GM12878 (cell line): ENCODE measurements around the gene CLEC4M. TPM values are rescaled to one million over a fixed set of nuclear protein-coding genes. Genes with fewer than 3 reads are reported as not detected.
"Not testable (repeated sequence)": the region's sequence is repeated elsewhere in the genome, so short reads cannot be mapped to it uniquely, and the experiment has no call there.

Source experiments
- ATAC-seq: fragments of 200-7000 bp; cut with Tn5 transposase; 3 replicates; pipeline ENCODE4 v1.9.1; 2020; ENCODE audit warnings: mild to moderate bottlenecking, moderate library complexity
- BruUV-seq: library from RNA; stranded (reverse); fragments of 400-500 nt; replicated peaks from 2 replicates; lab custom pipeline; 2021; lab: Mats Ljungman, UMichigan
- CTCF ChIA-PET: fragments of 300-600 bp; sonication (Branson Sonifier 250); formaldehyde crosslinking; extraction: SDS; loops from one replicate; lab custom pipeline; 2021; ENCODE audit warnings: inconsistent platforms; lab: Yijun Ruan, JAX
- POLR2A ChIA-PET: fragments of 350-600 bp; formaldehyde crosslinking; extraction: SDS; loops from one replicate; lab custom pipeline; 2021; ENCODE audit warnings: inconsistent platforms; lab: Charles Lee
- RAD21 ChIA-PET: fragments of 300-600 bp; sonication (Branson Sonifier 250); formaldehyde crosslinking; loops from one replicate; lab custom pipeline; 2023; ENCODE audit warnings: antibody characterized with exemption; ENCODE audit not compliant: unreplicated experiment; lab: Charles Lee
- SMC1A ChIA-PET: fragments of 300-600 bp; sonication (Branson Sonifier 250); formaldehyde crosslinking; loops from one replicate; lab custom pipeline; 2023; ENCODE audit not compliant: unreplicated experiment, uncharacterized antibody; lab: Charles Lee
- DNase-seq: peaks from one replicate; pipeline ENCODE4 v3.0.0-alpha.2; 2011; ENCODE audit warnings: low read depth, low spot score
- FAIRE-seq: peaks from 3 replicates; lab custom pipeline; 2011; peaks lifted over from hg19 to GRCh38; lab: Jason Lieb, UNC
- H2AFZ ChIP-seq: 2 replicates; pipeline ENCODE4 v1.6.0; 2011; ENCODE audit warnings: low read depth, low read length, control low read depth; ENCODE audit not compliant: control insufficient read depth
- H3K27ac ChIP-seq: 2 replicates; pipeline ENCODE4 v1.5.1; 2011; ENCODE audit warnings: control low read depth; ENCODE audit not compliant: control insufficient read depth, insufficient read depth
- H3K27me3 ChIP-seq, 2 experiments: replicated peaks in 1 of 2; 2 replicates each; pipeline versions ENCODE4 v1.6.0 to v1.6.1; 2011; ENCODE audit warnings: low read length in 1 of 2; ENCODE audit not compliant: control insufficient read depth in 2 of 2, insufficient read depth in 2 of 2
- H3K36me3 ChIP-seq, 2 experiments: 2 replicates each; pipeline ENCODE4 v1.5.1; 2011; ENCODE audit warnings: low read length in 1 of 2; ENCODE audit not compliant: control insufficient read depth in 2 of 2, insufficient read depth in 2 of 2
- H3K4me1 ChIP-seq: 2 replicates; pipeline ENCODE4 v1.6.1; 2011; ENCODE audit warnings: mild to moderate bottlenecking, low read length, moderate library complexity, mixed read lengths; ENCODE audit not compliant: control insufficient read depth, insufficient read depth
- H3K4me2 ChIP-seq: 2 replicates; pipeline ENCODE4 v1.6.0; 2011; ENCODE audit warnings: control low read depth; ENCODE audit not compliant: control insufficient read depth, insufficient read depth
- H3K4me3 ChIP-seq: fragments of 200-600 bp; sonication (generic); 2 replicates; pipeline ENCODE4 v1.5.1; 2016
- H3K79me2 ChIP-seq: 2 replicates; pipeline ENCODE4 v1.6.0; 2011; ENCODE audit warnings: low read length; ENCODE audit not compliant: control insufficient read depth, insufficient read depth
- H3K9ac ChIP-seq: 2 replicates; pipeline ENCODE4 v1.8.0; 2011; ENCODE audit warnings: low read length, control low read depth, mixed read lengths; ENCODE audit not compliant: control insufficient read depth, insufficient read depth
- H3K9me3 ChIP-seq: replicated peaks from 3 replicates; pipeline ENCODE4 v1.5.1; 2011; ENCODE audit warnings: mild to moderate bottlenecking, low read length; ENCODE audit not compliant: control insufficient read depth, insufficient read depth
- H4K20me1 ChIP-seq: 2 replicates; pipeline ENCODE4 v1.6.0; 2011; ENCODE audit not compliant: control insufficient read depth, insufficient read depth
- CHD1 ChIP-seq: IDR thresholded peaks from 2 replicates; pipeline ENCODE4 v1.6.1; 2012; ENCODE audit warnings: low read depth, low read length, improper control_type of control experiment
- CHD4 ChIP-seq: fragments of 200-600 bp; sonication (generic); IDR thresholded peaks from 2 replicates; pipeline ENCODE4 v1.6.1; 2016; ENCODE audit warnings: mild to moderate bottlenecking
- IRF4 ChIP-seq: IDR thresholded peaks from 2 replicates; pipeline ENCODE4 v1.6.1; 2011; ENCODE audit warnings: low read depth, low read length
- KDM1A ChIP-seq: fragments of 200-600 bp; sonication (generic); IDR thresholded peaks from 2 replicates; pipeline ENCODE4 v1.6.1; 2016; ENCODE audit warnings: borderline replicate concordance
- KLF5 ChIP-seq: fragments of 450-650 bp; IDR thresholded peaks from 2 replicates; pipeline ENCODE4 v1.6.1; 2014; ENCODE audit warnings: mild to moderate bottlenecking; ENCODE audit not compliant: partially characterized antibody
- LARP7 ChIP-seq: fragments of 450-650 bp; IDR thresholded peaks from 2 replicates; pipeline ENCODE4 v1.6.1; 2017; ENCODE audit warnings: mild to moderate bottlenecking
- MTA2 ChIP-seq: fragments of 450-650 bp; IDR thresholded peaks from 2 replicates; pipeline ENCODE4 v1.6.1; 2016; ENCODE audit warnings: low read depth, mild to moderate bottlenecking, moderate library complexity
- MYB ChIP-seq: fragments of 150-350 bp; IDR thresholded peaks from 2 replicates; pipeline ENCODE4 v1.6.1; 2014; ENCODE audit warnings: mild to moderate bottlenecking, low read depth, low read length, borderline replicate concordance
- MYC ChIP-seq: IDR thresholded peaks from 2 replicates; pipeline ENCODE4 v1.6.1; 2011; ENCODE audit warnings: mild to moderate bottlenecking, low read length, moderate library complexity, inconsistent platforms; ENCODE audit not compliant: insufficient read depth, insufficient replicate concordance, insufficient read length, severe bottlenecking
- NFYB ChIP-seq: IDR thresholded peaks from 2 replicates; pipeline ENCODE4 v1.6.1; 2011; ENCODE audit warnings: low read depth, mild to moderate bottlenecking, low read length, improper control_type of control experiment, moderate library complexity; ENCODE audit not compliant: insufficient read depth
- NRF1 ChIP-seq: conservative IDR thresholded peaks from 2 replicates; pipeline ENCODE4 v1.6.1; 2011; ENCODE audit warnings: mild to moderate bottlenecking, low read depth, low read length, improper control_type of control experiment
- SUZ12 ChIP-seq: fragments of 200-600 bp; sonication (generic); IDR thresholded peaks from one replicate; pipeline ENCODE4 v1.6.1; 2018; ENCODE audit warnings: antibody characterized with exemption, mild to moderate bottlenecking; ENCODE audit not compliant: unreplicated experiment
- TBL1XR1 ChIP-seq: IDR thresholded peaks from 2 replicates; pipeline ENCODE4 v1.6.1; 2012; ENCODE audit warnings: low read depth, low read length, improper control_type of control experiment
- USF1 ChIP-seq: IDR thresholded peaks from 2 replicates; pipeline ENCODE4 v1.6.1; 2011; ENCODE audit warnings: borderline replicate concordance, low read depth, mild to moderate bottlenecking, moderate library complexity, mixed read lengths, low read length; ENCODE audit not compliant: insufficient read depth; ENCODE audit errors: extremely low read length
- ZNF24 ChIP-seq: fragments of 450-650 bp; IDR thresholded peaks from 2 replicates; pipeline ENCODE4 v1.6.1; 2017; ENCODE audit warnings: antibody characterized with exemption, mild to moderate bottlenecking
- WGBS: methylation state at CpG from one replicate; pipeline ENCODE4 v1.1.6; 2016; ENCODE audit warnings: low lambda C conversion rate; ENCODE audit not compliant: insufficient replicate concordance, insufficient coverage; ENCODE audit errors: missing lambda C conversion rate; 5-methylcytosine and 5-hydroxymethylcytosine counted together
- in situ Hi-C: fragments of 300-500 bp; cut with MboI; formaldehyde crosslinking; loops from 9 replicates; pipeline ENCODE4 v1.14.3; 2018; ENCODE audit warnings: mixed read lengths
- intact Hi-C: fragments of 100-400 bp; cut with micrococcal nuclease; formaldehyde crosslinking; loops from one replicate; pipeline ENCODE4 v1.14.2; 2022; ENCODE audit not compliant: unreplicated experiment
- polyA plus RNA-seq, 11 experiments: library from polyadenylated mRNA; depleted of rRNA in 4 of 11; unstranded in 6 of 11; stranded (reverse) in 5 of 11; fragments of >200 nt; fragmentation: Nextera tagmentation in 4 of 11; fragmentation: Illumina TruSeq in 1 of 11; extraction: Ambion mirVana in 4 of 11; extraction: Trizol in 1 of 11; gene quantifications; 1 replicate in 1 of 11; 2 replicates in 10 of 11; pipeline versions ENCODE4 v1.2.1 to v1.2.3, GENCODE V29; 2011 to 2016; ENCODE audit warnings: inconsistent platforms in 2 of 11, missing spikeins in 2 of 11, low read depth in 1 of 11
- total RNA-seq, 4 experiments: library from RNA; depleted of rRNA in 3 of 4; stranded (reverse); fragments of >200 nt in 3 of 4; fragmentation: Illumina TruSeq in 1 of 4; extraction: Trizol in 1 of 4; gene quantifications; 2 replicates each; pipeline versions ENCODE4 v1.2.1 to v1.2.3, GENCODE V29; 2013 to 2021
- TF ChIP-seq, protein P1 (sequence below): fragments of 450-650 bp; conservative IDR thresholded peaks from 2 replicates; pipeline ENCODE4 v1.6.1; 2017; ENCODE audit warnings: mild to moderate bottlenecking, moderate library complexity

The CLEC4M gene
- total and polyA plus RNA-seq, 10 of the 15 experiments (the other 5 are each of a cell fraction or from before 2014, with no cell fraction given), result 0.11 to 0.42 (median 0.25) TPM; not detected in 1

- 0 out of 2 replicates have a peak, but pooled peaks have one; percentile 38 for TF ChIP-seq CHD4
- H3K9ac ChIP-seq, H3K79me2 ChIP-seq, SMC1A ChIA-PET, RAD21 ChIA-PET, H2AFZ ChIP-seq, BruUV-seq, FAIRE-seq, ATAC-seq, in situ Hi-C loops, POLR2A ChIA-PET, H3K36me3 ChIP-seq, H3K4me2 ChIP-seq, DNase-seq, H3K27me3 ChIP-seq, intact Hi-C loops, H3K4me3 ChIP-seq, H4K20me1 ChIP-seq: not testable (repeated sequence)
- WGBS, result 94% methylated on average over 3 of the region's 3 CpGs
- H3K27ac ChIP-seq, result peak overlapping the region; percentile 17
- CTCF ChIA-PET, result interaction anchor here (1.4 kb wide), 1 partner anchor 12 kb away, joined by 3 read pairs; no protein-coding TSS in a partner anchor
- H3K4me1 ChIP-seq, result peaks cover 24% of the 10 kb centered on the region
- peaks cover 19% of the 10 kb centered on the region for H3K9me3 ChIP-seq
Observed at GRCh38 chr19:7816040-7816439, 53.0 kb downstream of the CLEC4M start.

GRCh38 chr19:7817801-7818200 lies 54.8 kb downstream of the CLEC4M start:
- POLR2A ChIA-PET, result no interaction called here
- no peaks in the 10 kb centered on the region for H3K27me3 ChIP-seq
- H4K20me1 ChIP-seq, result no peaks in the 10 kb centered on the region
- TF ChIP-seq USF1 (no peak), IRF4 (no peak), NFYB (no peak), MYB (no peak), ZNF24 (no peak), CHD1 (no peak), TBL1XR1 (no peak), SUZ12 (no peak), LARP7 (no peak), KDM1A (no peak), MYC (no peak), KLF5 (no peak), NRF1 (no peak), MTA2 (no peak)
- TF ChIP-seq, protein P1, sequence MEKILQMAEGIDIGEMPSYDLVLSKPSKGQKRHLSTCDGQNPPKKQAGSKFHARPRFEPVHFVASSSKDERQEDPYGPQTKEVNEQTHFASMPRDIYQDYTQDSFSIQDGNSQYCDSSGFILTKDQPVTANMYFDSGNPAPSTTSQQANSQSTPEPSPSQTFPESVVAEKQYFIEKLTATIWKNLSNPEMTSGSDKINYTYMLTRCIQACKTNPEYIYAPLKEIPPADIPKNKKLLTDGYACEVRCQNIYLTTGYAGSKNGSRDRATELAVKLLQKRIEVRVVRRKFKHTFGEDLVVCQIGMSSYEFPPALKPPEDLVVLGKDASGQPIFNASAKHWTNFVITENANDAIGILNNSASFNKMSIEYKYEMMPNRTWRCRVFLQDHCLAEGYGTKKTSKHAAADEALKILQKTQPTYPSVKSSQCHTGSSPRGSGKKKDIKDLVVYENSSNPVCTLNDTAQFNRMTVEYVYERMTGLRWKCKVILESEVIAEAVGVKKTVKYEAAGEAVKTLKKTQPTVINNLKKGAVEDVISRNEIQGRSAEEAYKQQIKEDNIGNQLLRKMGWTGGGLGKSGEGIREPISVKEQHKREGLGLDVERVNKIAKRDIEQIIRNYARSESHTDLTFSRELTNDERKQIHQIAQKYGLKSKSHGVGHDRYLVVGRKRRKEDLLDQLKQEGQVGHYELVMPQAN, result no peak
- no peak overlapping the region for H3K4me2 ChIP-seq
- ATAC-seq (no peak), FAIRE-seq (no peak), DNase-seq (no peak)
- no peak overlapping the region for H2AFZ ChIP-seq
- SMC1A ChIA-PET, result interaction anchor here (2.6 kb wide), 1 partner anchor 18 kb away, joined by 11 read pairs; no protein-coding TSS in a partner anchor
- intact Hi-C loops (loop anchor here (2.0 kb wide), 1 partner anchor 17 kb away; no protein-coding TSS in a partner anchor), in situ Hi-C loops (no loop called here)
- H3K79me2 ChIP-seq, result no peaks in the 10 kb centered on the region
- H3K36me3 ChIP-seq, result no peaks in the 10 kb centered on the region
- no peak overlapping the region for H3K4me3 ChIP-seq
- H3K9me3 ChIP-seq, result peaks cover 17% of the 10 kb centered on the region
- no peak overlapping the region for H3K27ac ChIP-seq
- 95% methylated on average over 1 of the region's 1 CpG for WGBS
- no TSS peak for BruUV-seq
- H3K9ac ChIP-seq, result no peak overlapping the region
- peaks cover 24% of the 10 kb centered on the region for H3K4me1 ChIP-seq
- CTCF ChIA-PET, result interaction anchor here (3.1 kb wide), 1 partner anchor 18 kb away, joined by 10 read pairs; no protein-coding TSS in a partner anchor
- RAD21 ChIA-PET, result interaction anchor here (0.6 to 0.8 kb wide), 2 partner anchors 249 to 511 kb away, joined by 3 read pairs; no protein-coding TSS in a partner anchor
